GM21786 (cell line): ENCODE results near the gene KLF9.
"Not testable (repeated sequence)": the region's sequence is repeated elsewhere in the genome, so short reads cannot be mapped to it uniquely, and the experiment has no call there.

ENCODE experiments used
- ATAC-seq: cut with Tn5 transposase; IDR thresholded peaks from one replicate; pipeline ENCODE4 v1.9.1; 2021; ENCODE audit not compliant: unreplicated experiment

Gene KLF9

DNA sequence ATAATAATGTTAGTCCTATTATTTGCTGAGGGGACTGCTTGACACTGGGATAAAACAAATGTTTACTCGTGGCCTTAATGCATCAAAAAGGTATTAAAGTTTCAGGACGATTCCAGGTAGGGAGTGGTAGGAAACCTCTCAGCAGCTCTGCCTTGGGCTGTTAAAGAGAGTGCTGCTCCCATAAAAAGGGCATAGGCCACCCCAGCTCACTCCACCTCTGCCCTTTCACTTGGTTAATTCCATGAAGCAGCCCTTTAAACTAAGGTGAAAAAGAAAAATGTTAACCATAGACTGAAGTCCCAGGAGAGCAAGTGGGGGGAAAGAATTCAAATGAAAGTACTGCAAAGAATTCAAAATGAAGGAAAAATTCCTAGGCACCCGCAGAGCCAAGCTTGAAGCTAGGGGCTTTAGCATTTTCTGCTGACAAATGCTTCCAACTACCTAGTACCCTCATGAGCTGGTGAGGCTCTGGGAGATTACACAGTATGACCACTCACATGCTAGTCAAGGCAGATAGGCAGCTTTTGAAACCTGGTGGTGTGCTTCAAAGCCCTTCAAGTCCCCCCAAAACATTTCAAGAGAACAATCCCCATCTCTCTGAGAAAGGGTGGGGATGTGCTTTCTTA is 8.5 kb downstream of the KLF9 start:
- ATAC-seq: peak; percentile 14

DNA sequence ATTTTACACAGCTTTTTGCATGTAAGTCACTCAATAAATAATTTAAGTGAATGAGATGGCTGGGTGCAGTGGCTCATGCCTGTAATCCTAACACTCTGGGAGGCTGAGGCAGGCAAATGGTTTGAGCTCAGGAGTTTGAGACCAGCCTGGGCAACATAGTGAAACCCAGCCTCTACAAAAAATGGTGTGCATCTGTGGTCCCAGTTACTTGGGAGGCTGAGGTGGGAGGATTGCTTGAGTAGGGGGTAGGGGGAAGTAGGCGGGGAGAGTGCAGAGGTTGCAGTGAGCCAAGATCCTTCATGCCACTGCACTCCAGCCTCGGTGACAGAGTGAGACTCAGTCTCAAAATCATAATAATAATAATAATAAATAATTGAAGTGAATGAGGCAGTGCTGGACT is 10.2 kb downstream of the KLF9 start:
- no peak for ATAC-seq

DNA sequence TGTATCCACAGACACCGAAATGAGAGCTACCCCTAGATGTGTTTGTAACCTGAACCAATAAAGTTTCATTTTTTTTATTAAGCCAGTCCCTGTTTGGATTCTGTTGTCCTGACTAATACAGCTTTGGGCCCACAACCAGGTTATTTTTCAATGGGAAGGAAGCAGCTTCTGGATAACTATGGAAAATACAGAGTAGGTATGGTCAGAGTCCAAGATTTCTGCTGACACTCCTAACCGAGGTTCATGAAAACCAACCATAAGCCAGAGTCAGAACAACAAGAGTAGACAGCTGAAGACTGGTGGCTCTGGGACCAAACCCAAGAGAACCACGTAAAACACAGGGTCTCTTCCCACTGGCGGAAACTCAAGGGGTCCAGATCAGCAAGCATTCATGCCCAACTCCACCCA is 10.8 kb downstream of the KLF9 start:
- ATAC-seq: no peak

DNA sequence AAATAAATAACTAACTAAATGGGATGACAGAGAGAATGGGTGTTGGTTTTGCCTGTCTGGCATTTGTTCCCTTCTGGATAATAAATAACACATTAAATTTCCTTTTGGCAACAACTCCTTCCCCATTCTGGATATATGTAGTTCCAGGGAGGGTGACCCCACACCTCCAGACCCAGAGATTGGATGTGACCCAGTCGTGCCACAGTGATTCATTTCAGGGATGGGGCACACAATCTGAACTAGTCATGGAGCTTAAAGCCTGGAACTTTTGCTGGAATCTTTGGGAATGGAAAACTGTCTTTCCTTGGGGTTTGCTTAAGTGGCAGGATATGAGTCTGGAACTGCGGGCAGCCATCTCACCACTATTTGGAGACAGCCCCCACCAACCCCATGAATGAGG is 11.3 kb downstream of the KLF9 start:
- no peak for ATAC-seq

DNA sequence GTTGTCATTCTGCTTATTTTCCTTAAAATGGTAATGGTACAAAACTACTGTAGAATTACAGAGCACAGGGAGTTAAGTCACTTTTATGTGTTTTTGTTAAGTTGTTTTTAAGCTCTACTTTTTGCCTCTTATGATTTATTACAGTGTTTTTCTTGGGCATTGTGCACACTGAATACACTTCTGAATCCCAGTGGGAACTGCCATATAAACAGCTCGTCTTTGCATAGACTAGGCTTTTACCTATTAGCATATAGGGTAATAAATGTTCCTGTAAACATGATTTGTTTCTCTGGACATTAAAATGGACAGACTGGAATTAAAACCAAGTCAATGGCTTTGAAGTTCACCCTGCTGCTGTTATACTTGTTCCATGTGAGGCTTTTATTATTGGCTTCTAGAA is 12.2 kb downstream of the KLF9 start:
- no peak for ATAC-seq

DNA sequence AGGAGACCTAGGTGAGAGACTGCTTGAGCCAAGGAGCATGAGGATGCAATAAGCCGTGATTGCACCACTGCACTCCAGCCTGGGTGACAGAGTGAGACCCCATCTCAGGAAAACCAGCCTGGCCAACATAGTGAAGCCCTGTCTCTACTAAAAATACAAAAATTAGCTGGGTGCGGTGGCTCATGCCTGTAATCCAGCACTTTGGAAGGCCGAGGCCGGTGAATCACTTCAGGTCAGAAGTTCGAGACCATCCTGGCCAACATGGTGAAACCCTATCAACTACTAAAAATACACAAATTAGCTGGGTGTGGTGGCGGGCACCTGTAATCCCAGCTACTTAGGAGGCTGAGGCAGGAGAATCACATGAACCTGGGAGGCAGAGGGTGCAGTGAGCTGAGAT is 13.2 kb downstream of the KLF9 start:
- ATAC-seq: not testable (repeated sequence)

DNA sequence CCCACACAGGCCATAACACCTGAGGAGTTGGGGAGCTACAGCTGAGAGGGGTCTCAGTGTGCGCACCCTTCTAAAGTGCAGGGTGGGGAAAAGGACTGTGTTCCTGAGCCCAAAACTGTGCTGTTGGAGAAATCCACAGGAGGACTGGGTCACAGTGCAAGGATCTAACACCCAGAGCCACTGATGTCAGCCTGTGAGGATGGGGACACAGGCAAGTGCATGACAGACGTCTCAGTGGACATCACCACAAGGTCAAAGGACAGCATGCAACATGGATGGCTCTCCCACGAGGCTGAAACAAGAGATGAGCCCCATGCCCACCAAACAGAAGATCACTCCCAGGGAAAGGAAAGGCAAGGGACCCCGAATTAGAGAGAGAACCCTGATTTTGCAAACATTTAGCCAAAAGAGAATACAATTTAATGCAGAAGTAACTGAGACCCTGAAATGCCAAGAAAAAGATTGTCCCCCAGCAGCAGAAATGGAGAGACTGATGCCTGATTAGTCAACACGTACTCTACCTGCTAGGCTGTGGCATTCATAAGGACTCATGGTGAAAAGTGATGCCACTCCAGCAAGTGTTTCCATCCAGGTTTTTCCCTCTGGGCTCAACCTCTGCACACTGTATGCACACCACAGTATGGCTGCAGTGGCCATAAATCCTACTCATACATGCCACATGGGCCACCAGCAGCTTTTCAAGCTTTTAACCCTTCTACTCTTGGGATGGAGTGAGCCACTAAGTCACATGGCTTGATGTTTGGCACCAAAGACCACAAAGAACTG is 14.2 kb downstream of the KLF9 start:
- no peak for ATAC-seq

DNA sequence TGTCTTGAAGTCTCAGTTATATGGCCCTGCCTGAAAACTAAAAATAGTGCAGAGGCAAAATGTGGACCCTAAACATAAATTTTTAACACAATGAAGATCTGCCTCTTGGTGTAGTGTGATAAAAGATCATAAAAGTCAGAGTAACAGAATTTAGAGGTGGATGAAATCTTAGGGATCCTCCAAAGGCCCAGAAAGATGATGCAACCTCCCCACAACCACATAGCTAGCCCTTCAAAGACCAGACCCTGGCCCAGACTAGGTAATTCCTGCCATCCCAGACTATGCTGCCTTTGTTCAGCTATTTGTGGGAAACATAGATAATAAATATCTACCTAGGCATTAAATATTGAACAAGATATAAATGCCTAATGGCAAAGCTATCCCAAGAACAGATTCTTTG is 15.3 kb downstream of the KLF9 start:
- no peak for ATAC-seq

DNA sequence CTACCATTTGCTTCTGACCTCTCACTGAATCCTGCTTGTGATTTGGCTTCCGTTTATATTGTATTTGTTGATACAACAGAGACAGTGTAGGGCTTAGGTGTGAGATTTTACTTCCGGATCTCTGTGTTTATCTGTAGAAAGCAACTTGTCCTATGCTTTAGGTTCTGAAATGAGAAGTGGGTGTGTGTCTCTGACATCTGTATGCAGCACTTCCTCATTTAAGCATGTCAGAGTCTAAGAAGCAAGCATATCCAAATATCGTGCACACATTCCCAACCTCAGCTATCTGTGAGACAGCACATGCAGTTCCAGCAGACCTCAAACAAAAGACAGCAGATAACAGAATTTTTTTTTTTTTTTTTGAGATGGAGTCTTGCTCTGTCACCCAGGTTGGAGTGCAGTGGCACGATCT is 16.3 kb downstream of the KLF9 start:
- peak; percentile 99 for ATAC-seq

DNA sequence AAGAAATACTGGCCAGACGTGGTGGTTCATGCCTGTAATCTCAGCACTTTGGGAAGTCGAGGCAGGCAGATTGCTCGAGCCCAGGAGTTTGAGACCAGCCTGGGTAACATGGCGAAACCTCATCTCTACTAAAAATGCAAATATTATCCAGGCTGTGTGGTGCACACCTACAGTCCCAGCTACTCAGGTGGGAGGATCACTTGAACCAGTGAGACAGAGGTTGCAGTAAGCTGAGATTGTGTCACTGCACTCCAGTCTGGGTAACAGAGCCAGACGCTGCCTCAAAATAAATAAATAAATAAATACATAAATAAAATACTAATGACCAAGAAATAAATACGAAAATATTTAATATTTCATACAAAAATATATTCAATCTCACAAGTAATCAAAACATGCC is 18.8 kb downstream of the KLF9 start:
- no peak for ATAC-seq

DNA sequence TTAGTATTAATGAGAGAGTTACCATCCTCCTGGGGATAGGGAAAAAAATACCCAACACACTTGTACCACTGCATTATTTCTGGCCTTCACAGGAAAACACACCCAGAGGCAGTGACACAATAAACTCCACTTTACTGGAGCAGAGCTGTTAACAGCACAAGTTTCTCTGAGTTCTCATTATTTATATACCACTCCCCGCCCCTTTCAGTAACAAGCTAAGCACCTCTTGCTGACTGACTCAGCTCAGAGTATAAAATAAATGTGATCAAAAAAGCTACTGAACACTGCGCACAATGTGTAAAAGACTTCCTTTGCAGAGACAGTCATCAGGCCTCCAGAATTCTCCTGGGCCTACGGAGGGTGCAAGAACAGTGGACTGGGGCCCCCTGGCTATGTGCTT is 21.6 kb downstream of the KLF9 start:
- no peak for ATAC-seq

DNA sequence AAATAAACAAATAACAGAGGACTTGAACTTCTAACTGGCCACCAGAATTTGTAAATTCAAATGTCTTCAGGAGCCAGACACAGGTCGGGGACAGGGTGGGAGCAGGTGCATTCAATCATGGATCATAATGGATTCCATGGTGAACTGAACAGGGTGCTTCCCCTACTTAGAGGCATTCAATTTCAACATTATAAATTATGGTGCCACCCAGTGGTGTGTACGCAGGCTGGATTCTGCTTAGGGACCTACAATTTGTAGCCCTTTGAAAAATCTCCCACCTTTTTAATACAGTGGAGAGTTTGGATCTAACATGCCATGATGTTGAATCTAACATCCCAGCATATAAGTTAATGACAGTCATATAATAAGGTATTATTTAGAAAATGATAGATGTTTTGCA is 22.3 kb downstream of the KLF9 start:
- ATAC-seq: no peak

DNA sequence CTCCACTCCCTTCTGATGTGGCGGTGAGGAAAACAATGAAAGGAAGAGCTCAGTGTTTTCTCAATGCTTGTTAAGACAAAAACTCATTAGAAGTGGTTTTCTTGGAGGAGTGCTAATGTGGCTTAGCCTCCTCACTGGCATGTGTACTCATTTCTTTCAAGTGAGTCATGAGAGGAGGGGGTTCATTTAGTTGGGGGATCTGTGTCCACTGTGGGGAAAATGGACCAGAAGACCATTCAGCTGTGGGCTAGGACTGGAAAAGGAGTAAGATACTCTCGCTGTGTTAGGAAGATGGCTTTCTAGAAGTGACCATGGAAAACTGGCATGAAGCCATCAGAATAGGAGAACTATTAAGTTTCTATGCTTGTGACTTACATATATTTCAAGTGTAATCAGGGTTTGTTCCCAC is 23.5 kb downstream of the KLF9 start:
- ATAC-seq: no peak

DNA sequence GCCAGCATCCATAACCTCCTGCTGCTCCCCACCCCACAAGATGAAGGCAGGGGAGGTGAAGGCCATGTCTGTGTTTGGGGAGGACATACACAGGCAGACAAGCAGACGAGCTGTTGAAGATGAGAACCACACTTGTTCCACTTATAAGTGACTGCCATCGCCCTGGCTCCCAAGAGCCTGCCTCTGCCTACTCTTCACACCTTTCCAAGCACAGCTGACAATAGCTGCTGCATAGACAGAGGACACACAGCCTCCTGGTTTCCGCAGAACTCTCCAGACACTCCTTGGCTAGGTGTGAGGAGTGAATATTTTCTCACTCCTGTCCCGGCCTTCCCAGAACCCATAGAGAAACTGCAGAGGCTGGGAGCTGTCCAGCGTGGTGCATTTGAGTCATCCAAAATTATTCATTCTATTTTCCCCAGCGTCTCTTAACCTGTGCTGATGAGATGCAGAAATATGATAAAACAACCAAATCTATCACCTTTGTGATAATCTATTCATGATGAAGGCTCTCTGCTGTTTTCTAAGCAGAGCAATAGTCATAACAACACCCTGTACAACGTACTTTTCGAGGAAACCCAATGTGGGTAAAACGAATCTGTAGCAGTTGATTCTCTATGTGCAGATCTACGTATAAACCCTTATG is 24.7 kb downstream of the KLF9 start:
- ATAC-seq: no peak

DNA sequence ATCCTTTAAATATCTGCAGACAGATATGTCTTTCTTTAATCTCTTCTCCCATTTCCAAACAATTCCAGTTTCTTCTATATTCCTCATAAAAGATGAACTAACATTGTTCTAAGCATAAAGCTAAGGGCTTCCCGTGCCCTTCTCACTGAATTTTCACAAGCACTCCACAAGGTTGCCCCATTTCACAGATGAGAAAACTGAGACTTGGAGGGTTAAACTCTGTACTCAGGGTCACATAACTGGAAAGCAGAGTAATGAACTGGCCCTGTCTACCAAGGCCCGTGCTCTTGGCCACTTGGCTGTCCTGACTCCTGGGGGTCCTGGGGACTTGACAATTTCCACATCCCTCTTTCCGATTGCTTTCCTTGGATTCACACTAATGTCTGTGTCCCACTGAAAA is 25.3 kb downstream of the KLF9 start:
- ATAC-seq: no peak

DNA sequence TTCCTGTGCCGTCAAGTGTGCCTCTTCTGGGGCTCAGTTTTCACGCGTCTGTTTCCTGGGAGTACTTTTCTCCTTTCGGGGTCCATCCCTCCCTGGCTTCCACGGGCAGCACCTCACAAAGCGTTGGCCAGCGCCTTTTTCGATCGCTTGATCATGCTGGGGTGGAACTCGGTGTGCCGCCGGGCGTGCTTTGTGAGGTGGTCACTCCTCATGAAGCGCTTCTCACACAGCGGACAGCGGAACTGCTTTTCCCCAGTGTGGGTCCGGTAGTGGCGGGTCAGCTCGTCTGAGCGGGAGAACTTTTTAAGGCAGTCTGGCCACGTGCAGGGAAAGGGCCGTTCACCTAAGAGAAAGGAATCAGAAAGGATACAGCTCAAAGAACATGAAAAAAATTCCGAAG is 26.8 kb downstream of the KLF9 start:
- no peak for ATAC-seq

DNA sequence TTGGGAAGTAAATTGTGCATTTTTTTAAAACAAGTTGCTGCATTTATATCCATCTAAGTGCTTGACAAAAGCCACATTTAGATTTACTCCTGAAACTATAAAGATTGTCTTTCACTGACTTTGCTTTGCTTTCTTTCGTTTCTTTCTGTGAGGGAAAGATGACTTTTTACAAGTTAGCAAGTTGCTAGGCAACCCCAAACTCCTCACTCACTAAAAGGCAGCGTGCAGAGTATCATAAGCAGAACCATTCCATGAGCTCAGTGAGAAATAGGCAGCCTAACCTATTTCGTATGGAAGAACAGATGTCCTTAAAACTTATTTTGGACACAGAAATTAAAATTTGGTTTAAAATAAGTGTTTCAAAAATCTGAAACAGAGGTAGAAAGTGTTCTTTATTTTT is 29.0 kb downstream of the KLF9 start:
- no peak for ATAC-seq

DNA sequence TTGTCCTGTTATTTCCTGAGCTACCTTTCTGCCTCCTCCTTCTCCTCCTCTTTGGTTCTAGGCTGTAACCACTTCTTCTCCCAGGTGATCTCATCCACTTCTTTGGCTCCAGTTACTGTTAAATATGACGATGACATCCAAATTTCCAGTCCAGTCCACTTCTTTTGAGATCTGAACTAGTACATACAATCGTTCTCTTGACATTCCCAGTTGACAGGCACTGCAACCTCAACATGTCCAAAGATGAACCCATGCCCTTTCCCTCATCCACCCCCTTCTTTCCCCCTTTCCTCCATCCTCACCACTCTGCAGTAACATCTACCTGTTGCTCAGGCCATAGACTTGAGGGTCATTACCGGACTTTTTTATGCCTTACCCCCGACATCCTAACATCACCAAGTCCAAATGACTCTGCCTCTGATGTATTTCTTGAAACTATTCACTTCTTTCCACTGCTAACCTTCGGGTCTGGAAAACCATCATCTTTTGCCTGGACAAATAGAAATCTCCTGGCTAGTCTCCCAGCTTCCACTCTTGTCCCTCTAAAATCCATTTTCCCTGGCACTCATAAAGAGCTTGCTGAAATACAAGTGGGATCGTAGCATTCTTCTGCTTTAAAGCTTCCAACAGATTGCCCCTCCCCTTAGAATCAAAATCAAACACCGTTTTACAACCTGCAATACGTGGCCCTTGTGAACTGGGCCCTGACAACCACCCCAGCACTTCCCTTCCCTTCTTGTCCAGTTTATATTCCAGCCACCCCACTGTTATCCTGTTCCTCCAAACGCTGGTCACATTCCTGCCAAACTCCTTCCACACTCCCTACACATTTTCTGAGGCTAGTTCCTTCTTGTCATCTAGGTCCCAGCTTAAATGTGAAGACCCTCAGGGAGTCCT is 31.5 kb downstream of the KLF9 start:
- ATAC-seq: no peak

DNA sequence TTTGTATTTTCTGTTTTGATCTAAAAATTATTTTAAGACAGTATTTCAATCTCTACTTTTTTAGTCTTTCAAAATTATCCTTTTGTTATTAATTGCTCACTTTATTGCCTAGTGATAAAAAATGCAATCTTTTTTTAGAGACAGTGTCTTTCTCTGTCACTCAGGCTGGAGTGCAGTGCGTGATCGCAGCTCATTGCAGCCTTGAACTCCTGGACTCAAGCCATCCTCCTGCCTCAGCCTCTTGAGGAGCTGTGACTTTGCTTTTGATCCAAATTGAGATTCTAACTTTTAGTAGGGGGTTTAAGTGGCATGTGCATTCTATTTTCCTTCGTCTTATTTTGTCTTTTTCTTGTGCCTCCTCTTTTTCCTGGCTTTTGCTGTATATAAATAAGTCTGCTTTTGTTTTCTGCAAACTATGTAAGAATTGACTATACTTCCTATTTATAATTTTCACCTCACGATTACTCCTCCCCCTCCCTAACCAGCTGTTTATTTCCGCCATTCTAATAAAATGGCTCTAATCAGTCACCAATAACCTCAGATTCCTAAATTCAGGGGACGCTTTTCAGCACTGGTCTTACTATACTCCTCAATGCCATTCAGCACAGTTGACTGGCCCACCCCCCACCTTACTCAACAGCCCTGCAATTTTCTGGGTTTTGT is 32.3 kb downstream of the KLF9 start:
- ATAC-seq: no peak

DNA sequence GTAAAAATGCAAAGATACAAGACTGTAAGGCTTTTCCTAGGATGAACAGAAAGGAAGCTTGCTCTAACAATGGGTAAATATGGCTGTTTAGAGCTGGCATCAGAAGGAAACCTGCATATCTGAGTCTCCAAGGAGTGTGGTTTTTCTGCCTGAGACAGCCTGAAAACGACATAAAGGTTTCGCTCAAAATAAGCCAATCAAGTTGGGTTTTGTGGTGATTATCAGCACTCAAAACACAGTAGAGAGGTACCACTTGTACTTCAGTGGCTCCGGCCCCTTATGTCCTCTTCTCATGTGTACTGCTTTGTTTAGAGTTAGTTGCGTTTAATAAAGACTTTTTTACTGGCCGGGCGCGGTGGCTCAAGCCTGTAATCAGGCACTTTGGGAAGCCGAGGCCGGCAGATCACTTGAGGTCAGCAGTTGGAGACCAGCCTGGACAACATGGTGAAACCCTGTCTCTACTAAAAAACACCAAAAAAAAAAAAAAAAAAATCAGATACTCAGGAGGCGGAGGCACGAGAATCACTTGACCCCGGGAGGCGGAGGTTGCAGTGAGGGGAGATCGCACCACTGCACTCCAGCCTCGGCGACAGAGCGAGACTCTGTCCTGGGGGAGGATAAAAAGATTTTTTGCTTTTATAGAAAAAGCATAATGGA is 39.4 kb downstream of the KLF9 start:
- no peak for ATAC-seq
